Left ventricle myocardium inferior (tissue), 1 donor: ENCODE data around the gene NDUFB10. TPM values are rescaled to one million over a fixed set of nuclear protein-coding genes. Genes with fewer than 3 reads are reported as not detected.

Experiments used
- DNase-seq: peaks from one replicate; pipeline ENCODE4 v3.0.0-alpha.2; 2020
- H3K27ac ChIP-seq: fragments of 200-600 bp; replicated peaks from 2 replicates; pipeline ENCODE4 v1.8.0; 2021
- H3K27me3 ChIP-seq: fragments of 200-600 bp; 2 replicates; pipeline ENCODE4 v1.8.0; 2021; ENCODE audit warnings: low read depth
- H3K36me3 ChIP-seq: fragments of 200-600 bp; 2 replicates; pipeline ENCODE4 v1.8.0; 2021
- H3K4me1 ChIP-seq: fragments of 200-600 bp; 2 replicates; pipeline ENCODE4 v1.8.0; 2021
- H3K4me3 ChIP-seq: fragments of 200-600 bp; 2 replicates; pipeline ENCODE4 v1.8.0; 2021; ENCODE audit warnings: mild to moderate bottlenecking, moderate library complexity
- H3K9me3 ChIP-seq: fragments of 200-600 bp; replicated peaks from 2 replicates; pipeline ENCODE4 v1.8.0; 2021
- intact Hi-C: fragments of 100-400 bp; cut with micrococcal nuclease; formaldehyde crosslinking; loops from one replicate; pipeline ENCODE4 v1.11.0; 2022
- total RNA-seq: library from RNA; stranded (reverse); fragmentation: NEBNext Ultra II Directional; extraction: Animal tissue kit (Norgen Biotek cat#: 25700); gene quantifications from one replicate; pipeline ENCODE4 v1.2.1, GENCODE V29; 2021
- TF ChIP-seq, protein P1 (sequence below): fragments of 200-600 bp; IDR thresholded peaks from 2 replicates; pipeline ENCODE4 v1.8.0; 2021; ENCODE audit warnings: antibody characterized with exemption, mild to moderate bottlenecking, borderline replicate concordance
- donor health status: DM: no; HTN: yes; CAD: no; lungs with severe emphysema.

Gene NDUFB10
- total RNA-seq, 1 donor from 2014 or later: 601 TPM

DNA sequence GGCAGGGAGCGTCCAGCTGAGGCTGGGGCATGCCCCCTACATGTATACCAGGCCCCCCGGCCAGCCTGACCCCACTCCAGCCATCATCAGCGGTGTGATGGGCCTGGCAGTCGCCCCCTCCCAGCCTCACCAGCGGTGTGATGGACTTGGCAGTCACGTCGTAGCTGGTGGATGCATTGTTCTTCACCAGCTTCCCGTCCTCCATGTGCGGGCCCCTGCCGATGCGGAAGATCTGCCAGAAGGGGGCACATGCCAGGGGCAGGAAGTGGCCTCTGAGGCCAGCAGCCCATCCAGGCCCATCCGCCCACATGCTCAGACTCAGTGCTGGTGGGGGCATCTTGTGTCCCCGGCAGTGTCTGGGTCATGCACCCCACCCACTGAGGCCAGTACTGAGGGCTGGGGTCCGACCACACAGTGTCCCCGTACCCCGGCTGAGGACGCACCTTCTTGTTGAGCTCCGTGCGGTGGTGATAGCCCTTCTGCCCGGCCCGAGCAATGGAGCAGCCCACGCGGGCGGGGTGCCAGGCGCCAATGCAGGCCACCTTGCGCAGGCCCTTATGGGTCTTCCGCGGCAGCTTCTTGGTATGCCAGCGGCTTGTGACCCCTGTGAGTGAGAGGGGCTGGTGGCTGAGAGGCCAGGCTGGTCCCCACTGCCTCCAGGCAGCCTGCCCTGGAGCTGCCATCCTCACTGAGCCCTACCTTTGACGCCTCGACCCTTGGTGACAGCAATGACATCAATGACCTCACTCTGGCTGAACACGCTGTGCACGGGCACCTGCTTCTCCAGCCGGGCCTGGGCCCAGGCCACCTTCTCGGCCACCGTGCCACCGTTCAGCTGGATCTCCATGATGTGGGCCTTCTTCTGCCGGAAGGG, 12.6 kb upstream of the NDUFB10 start:
- peaks cover 56% of the 10 kb centered on the region for H3K4me1 ChIP-seq
- H3K36me3 ChIP-seq: peaks cover 3% of the 10 kb centered on the region
- intact Hi-C loops: no loop called here
- no peak for DNase-seq
- H3K27me3 ChIP-seq: no peaks in the 10 kb centered on the region
- H3K27ac ChIP-seq: peak overlapping the region; percentile 46
- no peaks in the 10 kb centered on the region for H3K9me3 ChIP-seq
- TF ChIP-seq, protein P1, sequence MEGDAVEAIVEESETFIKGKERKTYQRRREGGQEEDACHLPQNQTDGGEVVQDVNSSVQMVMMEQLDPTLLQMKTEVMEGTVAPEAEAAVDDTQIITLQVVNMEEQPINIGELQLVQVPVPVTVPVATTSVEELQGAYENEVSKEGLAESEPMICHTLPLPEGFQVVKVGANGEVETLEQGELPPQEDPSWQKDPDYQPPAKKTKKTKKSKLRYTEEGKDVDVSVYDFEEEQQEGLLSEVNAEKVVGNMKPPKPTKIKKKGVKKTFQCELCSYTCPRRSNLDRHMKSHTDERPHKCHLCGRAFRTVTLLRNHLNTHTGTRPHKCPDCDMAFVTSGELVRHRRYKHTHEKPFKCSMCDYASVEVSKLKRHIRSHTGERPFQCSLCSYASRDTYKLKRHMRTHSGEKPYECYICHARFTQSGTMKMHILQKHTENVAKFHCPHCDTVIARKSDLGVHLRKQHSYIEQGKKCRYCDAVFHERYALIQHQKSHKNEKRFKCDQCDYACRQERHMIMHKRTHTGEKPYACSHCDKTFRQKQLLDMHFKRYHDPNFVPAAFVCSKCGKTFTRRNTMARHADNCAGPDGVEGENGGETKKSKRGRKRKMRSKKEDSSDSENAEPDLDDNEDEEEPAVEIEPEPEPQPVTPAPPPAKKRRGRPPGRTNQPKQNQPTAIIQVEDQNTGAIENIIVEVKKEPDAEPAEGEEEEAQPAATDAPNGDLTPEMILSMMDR: no peak
- H3K4me3 ChIP-seq: no peak overlapping the region

GRCh38 chr16:1947369-1947670, 12.0 kb upstream of the NDUFB10 start:
- TF ChIP-seq, protein P1: no peak
- no peak for DNase-seq
- intact Hi-C loops: no loop called here
- Histone ChIP-seq H3K4me1 (peaks cover 51% of the 10 kb centered on the region), H3K4me3 (no peak overlapping the region), H3K27me3 (no peaks in the 10 kb centered on the region), H3K27ac (peak overlapping the region; percentile 46), H3K9me3 (no peaks in the 10 kb centered on the region), H3K36me3 (peaks cover 3% of the 10 kb centered on the region)

GRCh38 chr16:1949507-1949906, 9.8 kb upstream of the NDUFB10 start:
- no peak for DNase-seq
- peaks cover 3% of the 10 kb centered on the region for H3K36me3 ChIP-seq
- no peak overlapping the region for H3K4me3 ChIP-seq
- H3K27ac ChIP-seq: peak overlapping the region; percentile 38
- TF ChIP-seq, protein P1: no peak
- intact Hi-C loops: no loop called here
- no peaks in the 10 kb centered on the region for H3K27me3 ChIP-seq
- no peaks in the 10 kb centered on the region for H3K9me3 ChIP-seq
- H3K4me1 ChIP-seq: peaks cover 35% of the 10 kb centered on the region

GRCh38 chr16:1950047-1950446, 9.3 kb upstream of the NDUFB10 start:
- H3K36me3 ChIP-seq: peaks cover 3% of the 10 kb centered on the region
- no peak for DNase-seq
- H3K27me3 ChIP-seq: no peaks in the 10 kb centered on the region
- peak overlapping the region; percentile 64 for H3K4me3 ChIP-seq
- H3K27ac ChIP-seq: peak overlapping the region; percentile 89
- H3K9me3 ChIP-seq: no peaks in the 10 kb centered on the region
- intact Hi-C loops: no loop called here
- TF ChIP-seq, protein P1: no peak
- peaks cover 35% of the 10 kb centered on the region for H3K4me1 ChIP-seq

DNA sequence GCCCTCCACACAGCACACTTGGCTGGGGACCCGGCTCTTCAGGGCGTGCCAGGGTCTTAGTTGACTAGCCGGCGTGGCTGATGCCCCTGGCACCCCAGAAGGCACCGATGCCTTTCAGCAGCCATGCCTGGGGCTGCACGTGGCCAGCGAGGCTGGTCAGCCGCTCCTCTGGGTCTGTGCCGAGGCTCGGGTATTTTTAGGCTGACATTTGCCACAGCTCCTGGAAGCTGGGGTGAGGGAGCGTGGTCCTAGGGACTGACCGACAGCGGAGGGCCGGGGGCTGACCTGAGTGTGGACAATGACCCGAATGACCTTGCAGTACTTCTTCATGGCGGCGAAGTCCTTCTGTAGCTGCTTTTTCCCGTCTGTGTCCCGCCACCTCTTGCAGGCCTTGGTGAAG, 8.8 kb upstream of the NDUFB10 start:
- TF ChIP-seq, protein P1: no peak
- DNase-seq: peak; percentile 64
- H3K27ac ChIP-seq: peak overlapping the region; percentile 89

More for the DNA sequence above, 8.8 kb upstream of the NDUFB10 start:
- H3K9me3 ChIP-seq: no peaks in the 10 kb centered on the region
- peak overlapping the region; percentile 64 for H3K4me3 ChIP-seq
- intact Hi-C loops: no loop called here
- peaks cover 35% of the 10 kb centered on the region for H3K4me1 ChIP-seq
- H3K27me3 ChIP-seq: no peaks in the 10 kb centered on the region
- peaks cover 3% of the 10 kb centered on the region for H3K36me3 ChIP-seq
